CD8-positive, alpha-beta memory T cell (primary cell): Measurements from ENCODE around the gene KCTD21. TPM values are rescaled to one million over a fixed set of nuclear protein-coding genes. Genes with fewer than 3 reads are reported as not detected.

Experiments used
- CTCF ChIA-PET: fragments of 350-600 bp; sonication (Branson Sonifier 250); formaldehyde crosslinking; loops from one replicate; lab custom pipeline; 2021; ENCODE audit warnings: antibody characterized with exemption; lab: Charles Lee
- POLR2A ChIA-PET: fragments of 350-600 bp; sonication (Branson Sonifier 250); formaldehyde crosslinking; loops from one replicate; lab custom pipeline; 2021; ENCODE audit warnings: antibody characterized with exemption; lab: Charles Lee
- DNase-seq, 5 donors: peaks; one replicate each; pipeline versions ENCODE4 v3.0.0 to v3.0.0-alpha.2; 2020 to 2022; ENCODE audit warnings: mixed read lengths in 1 of 5
- H3K27ac ChIP-seq: one replicate; pipeline ENCODE4 v1.7.0; 2013; ENCODE audit warnings: low read depth, mild to moderate bottlenecking, low read length, moderate library complexity
- H3K27me3 ChIP-seq: 2 replicates; pipeline ENCODE4 v1.7.0; 2013; ENCODE audit warnings: low read length, mild to moderate bottlenecking; ENCODE audit not compliant: insufficient read depth, poor library complexity, severe bottlenecking
- H3K36me3 ChIP-seq: 2 replicates; pipeline ENCODE4 v1.7.0; 2013; ENCODE audit warnings: mild to moderate bottlenecking, low read length, moderate library complexity; ENCODE audit not compliant: insufficient read depth
- H3K4me1 ChIP-seq: 2 replicates; pipeline ENCODE4 v1.7.0; 2013; ENCODE audit warnings: mild to moderate bottlenecking, low read length, moderate library complexity; ENCODE audit not compliant: insufficient read depth
- H3K4me3 ChIP-seq: 2 replicates; pipeline ENCODE4 v1.7.0; 2013; ENCODE audit warnings: mild to moderate bottlenecking, low read length
- H3K9me3 ChIP-seq: 2 replicates; pipeline ENCODE4 v1.7.0; 2013; ENCODE audit warnings: mild to moderate bottlenecking, low read length
- H3K27ac Mint-ChIP-seq, 8 donors: one replicate each; pipeline ENCODE4 v1.8.0; 2020 to 2021; ENCODE audit warnings: mixed read lengths in 8 of 8, mild to moderate bottlenecking in 6 of 8, inconsistent platforms in 3 of 8, moderate library complexity in 3 of 8
- H3K27me3 Mint-ChIP-seq, 2 donors: one replicate each; pipeline ENCODE4 v1.8.0; 2020 to 2021; ENCODE audit warnings: mixed read lengths in 2 of 2, mild to moderate bottlenecking in 1 of 2, moderate library complexity in 1 of 2
- H3K36me3 Mint-ChIP-seq, 3 donors: one replicate each; pipeline ENCODE4 v1.8.0; 2020 to 2021; ENCODE audit warnings: mixed read lengths in 3 of 3, inconsistent platforms in 1 of 3, mild to moderate bottlenecking in 1 of 3
- H3K4me1 Mint-ChIP-seq, 3 donors: one replicate each; pipeline ENCODE4 v1.8.0; 2020 to 2021; ENCODE audit warnings: mixed read lengths in 3 of 3, inconsistent platforms in 1 of 3, mild to moderate bottlenecking in 1 of 3
- H3K4me3 Mint-ChIP-seq, 7 donors: one replicate each; pipeline ENCODE4 v1.8.0; 2020 to 2021; ENCODE audit warnings: mixed read lengths in 7 of 7, mild to moderate bottlenecking in 6 of 7, moderate library complexity in 4 of 7, inconsistent platforms in 2 of 7
- H3K9me3 Mint-ChIP-seq, 5 donors: one replicate each; pipeline ENCODE4 v1.8.0; 2020 to 2022; ENCODE audit warnings: mixed read lengths in 5 of 5, mild to moderate bottlenecking in 3 of 5, moderate library complexity in 2 of 5, inconsistent platforms in 1 of 5
- polyA plus RNA-seq: library from polyadenylated mRNA; unstranded; fragments of 300-500 nt; fragmentation: Illumina TruSeq; gene quantifications from one replicate; pipeline ENCODE4 v1.2.3, GENCODE V29; 2021
- total RNA-seq, 2 experiments: library from RNA; stranded (reverse); gene quantifications; one replicate each; pipeline ENCODE4 v1.2.3, GENCODE V29; 2021

The KCTD21 gene
- total and polyA plus RNA-seq, 3 experiments from 2014 or later, result 3.3 to 4.9 (median 4.6) TPM

DNA sequence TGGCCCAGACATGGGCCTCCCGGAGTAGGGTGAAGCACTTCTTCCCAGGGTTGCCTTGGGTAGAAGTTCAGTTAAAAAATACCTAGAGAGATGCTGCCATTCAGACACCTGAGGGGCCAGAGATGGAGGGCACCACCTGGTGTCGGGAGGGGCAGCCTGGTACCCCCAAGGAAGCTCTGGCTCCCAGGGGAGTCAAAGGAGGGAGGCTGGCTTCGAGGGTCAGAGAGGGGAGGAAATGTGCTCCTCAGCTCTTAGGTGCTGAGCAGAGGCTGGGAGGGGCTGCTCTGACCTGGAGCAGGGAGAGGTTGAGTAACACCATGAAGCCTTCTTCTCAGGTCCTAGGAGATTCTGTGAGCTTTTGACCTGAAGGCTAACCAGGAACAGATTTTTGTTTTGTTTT lies 1.4 kb upstream of the KCTD21 start:
- Mint-ChIP-seq H3K27me3 (peaks cover 0 to 1% of the 10 kb centered on the region in 2 donors), H3K27ac (peak overlapping the region; percentile 55 to 99 (median 88)), H3K4me1 (peaks cover 37 to 75% (median 62%) of the 10 kb centered on the region in 3 donors), H3K36me3 (peaks cover 0 to 10% (median 4%) of the 10 kb centered on the region in 3 donors), H3K9me3 (no peaks in the 10 kb centered on the region), H3K4me3 (peak overlapping the region; percentile 96 to 100 (median 99))
- ChIA-PET CTCF (interaction anchor here (1.1 to 2.1 kb wide), 3 partner anchors 11 to 112 kb away, joined by 3 to 5 read pairs (median 4); no protein-coding TSS in a partner anchor), POLR2A (interaction anchor here (3.4 kb wide), 1 partner anchor 13 kb away, joined by 12 read pairs; no protein-coding TSS in a partner anchor)
- peaks cover 38% of the 10 kb centered on the region for H3K4me1 ChIP-seq
- no peaks in the 10 kb centered on the region for H3K9me3 ChIP-seq
- no peaks in the 10 kb centered on the region for H3K27me3 ChIP-seq
- H3K4me3 ChIP-seq, result peak overlapping the region; percentile 97
- no peaks in the 10 kb centered on the region for H3K36me3 ChIP-seq
- H3K27ac ChIP-seq, result no peak overlapping the region
- peak in 1 of 5 donors; percentile 26 for DNase-seq

DNA sequence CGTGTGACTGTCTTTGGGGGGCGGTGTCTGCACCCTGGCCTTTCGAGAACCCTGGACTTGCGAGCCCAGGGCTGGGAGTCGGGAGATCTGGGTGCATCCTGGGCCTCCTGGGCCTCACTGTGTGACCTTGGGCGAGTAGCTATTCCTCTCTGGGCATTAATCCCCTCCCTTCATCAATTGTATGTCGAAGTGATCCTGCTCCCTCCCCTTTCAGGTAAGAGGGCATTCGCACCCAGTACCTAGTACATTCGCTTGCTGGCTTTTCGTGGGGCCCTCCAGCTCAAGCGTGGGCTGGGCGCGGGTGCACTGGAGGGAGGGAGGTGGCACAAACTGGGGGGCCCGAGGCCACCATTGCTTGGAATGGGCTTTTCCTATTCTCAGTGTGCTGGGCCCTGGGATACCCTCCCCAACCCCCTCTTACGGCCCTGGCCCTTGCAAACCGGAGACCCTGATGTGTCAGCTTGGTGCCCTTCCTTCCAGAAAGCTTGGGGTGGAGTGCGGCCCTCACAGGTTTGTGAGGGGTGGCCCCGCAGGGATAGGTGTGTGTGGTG lies 823 bp upstream of the KCTD21 start:
- peak overlapping the region; percentile 96 to 100 (median 99) for H3K4me3 Mint-ChIP-seq
- peaks cover 37 to 69% (median 57%) of the 10 kb centered on the region in 3 donors for H3K4me1 Mint-ChIP-seq
- Histone ChIP-seq H3K36me3 (no peaks in the 10 kb centered on the region), H3K4me1 (peaks cover 38% of the 10 kb centered on the region), H3K4me3 (peak overlapping the region; percentile 97), H3K9me3 (no peaks in the 10 kb centered on the region), H3K27ac (no peak overlapping the region), H3K27me3 (no peaks in the 10 kb centered on the region)
- DNase-seq, result peak in 1 of 5 donors; percentile 39
- CTCF ChIA-PET, result interaction anchor here (1.0 to 2.1 kb wide), 4 partner anchors 12 to 111 kb away, joined by 3 to 5 read pairs (median 4); no protein-coding TSS in a partner anchor
- H3K9me3 Mint-ChIP-seq, result no peaks in the 10 kb centered on the region
- peak overlapping the region; percentile 55 to 100 (median 88) for H3K27ac Mint-ChIP-seq
- H3K27me3 Mint-ChIP-seq, result peaks cover 0 to 1% of the 10 kb centered on the region in 2 donors
- H3K36me3 Mint-ChIP-seq, result peaks cover 0 to 10% (median 0%) of the 10 kb centered on the region in 3 donors
- POLR2A ChIA-PET, result interaction anchor here (1.1 to 3.4 kb wide), 3 partner anchors 13 to 50 kb away, joined by 3 to 12 read pairs (median 7); partner anchors contain the start of gene ALG8

DNA sequence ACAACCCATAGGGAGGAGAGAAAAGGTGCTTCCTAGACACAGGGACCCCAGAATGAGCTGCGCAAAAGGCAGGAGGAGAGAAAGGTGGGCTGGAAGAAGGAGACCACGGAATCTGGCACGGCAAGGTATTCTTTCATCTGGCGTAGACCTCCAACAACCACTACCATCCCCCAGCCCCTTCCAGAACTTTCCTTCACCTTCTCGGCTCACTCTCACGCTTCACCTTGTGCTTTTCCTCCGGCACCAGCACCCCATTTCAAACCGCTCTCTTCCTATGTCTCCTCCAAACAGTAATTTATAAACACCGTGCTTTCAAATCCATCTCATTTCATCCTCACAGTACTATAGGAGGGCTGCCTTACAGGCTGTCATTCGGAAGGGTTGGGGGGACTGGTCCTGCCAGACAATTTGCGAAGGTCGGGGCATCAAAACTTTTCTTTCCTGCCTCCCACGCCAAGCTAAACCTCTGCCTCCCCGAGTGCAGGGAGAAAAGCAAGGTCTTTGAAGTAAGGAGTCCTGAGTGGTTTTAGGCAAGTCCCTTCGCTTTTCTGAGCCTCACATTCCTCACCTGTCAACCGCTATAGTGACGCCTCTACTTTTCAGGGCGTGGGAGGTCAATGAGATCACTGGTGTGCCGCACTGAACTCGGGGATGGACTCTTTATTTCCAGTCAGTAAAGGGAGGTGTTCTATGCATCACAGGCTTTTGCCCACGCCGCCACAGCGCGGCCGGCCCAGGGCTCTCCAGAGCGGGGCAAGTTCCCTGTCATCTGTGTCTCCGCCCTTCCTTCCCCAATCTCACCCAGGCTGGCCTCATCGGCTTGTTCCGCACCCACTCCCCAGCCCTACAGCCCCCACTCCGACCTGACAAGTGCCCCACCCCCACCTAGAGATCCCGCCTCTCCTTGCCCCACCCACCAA lies 800 bp downstream of the KCTD21 start:
- Histone ChIP-seq H3K4me3 (peak overlapping the region; percentile 97), H3K9me3 (no peaks in the 10 kb centered on the region), H3K4me1 (peaks cover 35% of the 10 kb centered on the region), H3K27ac (peak overlapping the region; percentile 72), H3K27me3 (no peaks in the 10 kb centered on the region), H3K36me3 (no peaks in the 10 kb centered on the region)
- POLR2A ChIA-PET, result interaction anchor here (1.1 to 3.4 kb wide), 4 partner anchors 15 to 193 kb away, joined by 3 to 12 read pairs (median 6); partner anchors contain the start of genes ALG8 and INTS4
- peak overlapping the region; percentile 96 to 100 (median 99) for H3K4me3 Mint-ChIP-seq
- H3K36me3 Mint-ChIP-seq, result peaks cover 0 to 13% (median 0%) of the 10 kb centered on the region in 3 donors
- H3K4me1 Mint-ChIP-seq, result peaks cover 32 to 59% (median 45%) of the 10 kb centered on the region in 3 donors
- CTCF ChIA-PET, result interaction anchor here (1.0 to 2.1 kb wide), 4 partner anchors 13 to 193 kb away, joined by 3 to 6 read pairs (median 4); partner anchors contain the start of gene INTS4
- H3K27ac Mint-ChIP-seq, result peak overlapping the region; percentile 85 to 100 (median 98)
- H3K9me3 Mint-ChIP-seq, result no peaks in the 10 kb centered on the region
- peaks cover 0 to 1% of the 10 kb centered on the region in 2 donors for H3K27me3 Mint-ChIP-seq
- DNase-seq, result peak in 3 of 5 donors; percentile 69 to 78 (median 70)

DNA sequence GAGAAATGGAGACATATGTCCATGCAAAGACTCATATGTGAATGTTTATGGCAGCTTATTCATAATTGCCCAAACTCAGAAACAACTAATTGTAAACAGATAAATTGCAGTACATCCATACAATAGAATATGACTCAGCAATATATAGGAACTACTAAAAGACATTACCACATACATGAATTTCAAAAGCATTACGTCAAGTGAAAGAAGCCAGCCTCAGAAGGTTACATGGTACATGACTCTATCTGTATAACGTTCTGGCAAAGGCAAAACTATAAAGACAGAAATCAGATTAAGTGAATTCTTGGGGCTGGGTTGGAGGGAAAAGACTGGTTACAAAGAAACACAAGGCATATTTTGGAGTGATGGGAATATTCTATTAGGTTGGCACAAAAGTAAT lies 7.2 kb downstream of the KCTD21 start:
- Mint-ChIP-seq H3K4me3 (no peak overlapping the region), H3K27ac (peak overlapping the region in 2 of 8 donors; percentile 4 to 38), H3K9me3 (no peaks in the 10 kb centered on the region), H3K4me1 (peaks cover 0 to 11% (median 5%) of the 10 kb centered on the region in 3 donors), H3K36me3 (peaks cover 2 to 18% (median 11%) of the 10 kb centered on the region in 3 donors), H3K27me3 (no peaks in the 10 kb centered on the region)
- ChIA-PET CTCF (no interaction called here), POLR2A (no interaction called here)
- Histone ChIP-seq H3K27ac (no peak overlapping the region), H3K27me3 (no peaks in the 10 kb centered on the region), H3K4me3 (no peak overlapping the region), H3K4me1 (no peaks in the 10 kb centered on the region), H3K36me3 (no peaks in the 10 kb centered on the region), H3K9me3 (no peaks in the 10 kb centered on the region)
- DNase-seq, result no peak

DNA sequence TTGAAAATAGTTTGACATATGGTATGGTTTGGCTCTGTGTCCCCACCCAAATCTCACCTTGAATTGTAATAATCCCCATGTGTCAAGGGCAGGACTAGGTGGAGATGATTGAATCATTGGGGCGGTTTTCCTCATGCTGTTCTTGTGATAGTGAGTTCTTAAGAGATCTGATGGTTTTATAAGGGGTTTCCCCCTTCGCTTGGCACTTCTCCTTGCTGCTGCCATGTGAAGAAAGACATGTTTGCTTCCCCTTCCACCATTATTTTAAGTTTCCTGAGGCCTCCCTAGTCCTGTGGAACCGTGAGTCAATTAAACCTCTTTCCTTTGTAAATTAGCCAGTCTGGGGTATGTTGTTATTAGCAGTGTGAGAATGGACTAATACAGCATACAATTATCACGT lies 7.7 kb downstream of the KCTD21 start:
- Mint-ChIP-seq H3K27me3 (no peaks in the 10 kb centered on the region), H3K4me3 (no peak overlapping the region), H3K9me3 (no peaks in the 10 kb centered on the region), H3K4me1 (peaks cover 0 to 11% (median 5%) of the 10 kb centered on the region in 3 donors), H3K27ac (peak overlapping the region in 2 of 8 donors; percentile 4 to 73), H3K36me3 (peaks cover 4 to 18% (median 14%) of the 10 kb centered on the region in 3 donors)
- CTCF ChIA-PET, result no interaction called here
- no peaks in the 10 kb centered on the region for H3K9me3 ChIP-seq
- H3K4me3 ChIP-seq, result no peak overlapping the region
- H3K36me3 ChIP-seq, result no peaks in the 10 kb centered on the region
- no peak overlapping the region for H3K27ac ChIP-seq
- no peaks in the 10 kb centered on the region for H3K27me3 ChIP-seq
- DNase-seq, result peak in 1 of 5 donors; percentile 1
- H3K4me1 ChIP-seq, result no peaks in the 10 kb centered on the region
- POLR2A ChIA-PET, result no interaction called here

DNA sequence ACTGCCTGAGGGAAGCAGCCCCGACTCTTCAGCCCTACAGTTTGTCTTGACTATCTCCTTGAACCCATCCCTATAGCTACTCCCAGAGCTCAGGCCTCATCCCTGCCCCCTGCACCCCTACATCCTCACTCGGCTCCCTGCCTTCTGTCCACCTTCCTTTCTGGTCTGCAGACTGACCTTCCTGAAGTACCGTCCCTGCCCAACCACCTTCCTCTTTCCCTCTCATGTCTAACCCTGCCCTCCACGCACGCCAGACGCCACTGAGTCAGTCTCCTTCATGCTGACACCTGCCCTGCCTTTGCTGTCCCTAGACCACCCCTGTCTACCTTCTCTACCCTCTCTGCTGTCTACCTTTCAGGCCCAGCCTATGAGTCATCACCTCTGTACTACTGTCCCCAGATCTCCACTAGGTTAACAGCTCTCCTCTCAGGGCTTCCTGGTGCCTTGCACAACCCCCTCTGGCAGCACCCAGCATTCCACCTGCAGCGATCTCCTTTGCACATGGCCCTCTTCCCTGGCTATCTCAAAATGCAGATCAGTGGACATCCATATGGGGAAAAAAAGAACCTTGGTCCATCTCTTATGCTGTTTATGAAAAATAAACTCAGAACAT lies 8.9 kb downstream of the KCTD21 start:
- Histone ChIP-seq H3K4me1 (no peaks in the 10 kb centered on the region), H3K27me3 (no peaks in the 10 kb centered on the region), H3K27ac (no peak overlapping the region), H3K4me3 (no peak overlapping the region), H3K9me3 (no peaks in the 10 kb centered on the region), H3K36me3 (no peaks in the 10 kb centered on the region)
- peaks cover 6 to 20% (median 14%) of the 10 kb centered on the region in 3 donors for H3K36me3 Mint-ChIP-seq
- H3K9me3 Mint-ChIP-seq, result no peaks in the 10 kb centered on the region
- peaks cover 0 to 11% (median 5%) of the 10 kb centered on the region in 3 donors for H3K4me1 Mint-ChIP-seq
- H3K27ac Mint-ChIP-seq, result peak overlapping the region in 2 of 8 donors; percentile 13 to 48
- H3K4me3 Mint-ChIP-seq, result no peak overlapping the region
- CTCF ChIA-PET, result interaction anchor here (0.5 kb wide), 1 partner anchor 32 kb away, joined by 3 read pairs; no protein-coding TSS in a partner anchor
- POLR2A ChIA-PET, result no interaction called here
- H3K27me3 Mint-ChIP-seq, result no peaks in the 10 kb centered on the region
- peak in 1 of 5 donors; percentile 35 for DNase-seq

DNA sequence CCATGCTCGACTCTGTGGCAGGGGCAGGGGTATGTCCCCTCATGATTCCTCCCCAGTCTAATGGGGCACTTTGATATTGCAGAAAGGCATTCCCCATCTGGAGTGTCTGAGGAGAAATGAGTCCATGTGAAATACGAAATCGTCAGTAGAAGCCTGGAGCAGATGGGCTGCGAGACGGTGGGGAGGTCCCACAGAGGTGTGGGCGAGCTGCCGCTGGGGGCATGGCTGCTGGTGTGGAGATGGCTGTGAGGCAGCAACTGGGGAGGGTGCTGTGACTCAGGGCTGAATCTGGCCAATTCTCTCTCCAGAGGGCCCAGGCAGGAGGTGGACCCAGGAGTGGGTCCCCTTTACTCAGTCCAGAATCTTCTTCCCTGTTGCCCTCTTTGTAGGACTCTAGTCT lies 11.2 kb downstream of the KCTD21 start:
- CTCF ChIA-PET, result no interaction called here
- H3K4me1 Mint-ChIP-seq, result peaks cover 0 to 11% (median 0%) of the 10 kb centered on the region in 3 donors
- Histone ChIP-seq H3K27ac (no peak overlapping the region), H3K4me1 (no peaks in the 10 kb centered on the region), H3K4me3 (no peak overlapping the region), H3K36me3 (no peaks in the 10 kb centered on the region), H3K9me3 (no peaks in the 10 kb centered on the region), H3K27me3 (no peaks in the 10 kb centered on the region)
- POLR2A ChIA-PET, result no interaction called here
- no peaks in the 10 kb centered on the region for H3K9me3 Mint-ChIP-seq
- H3K36me3 Mint-ChIP-seq, result peaks cover 14 to 38% (median 23%) of the 10 kb centered on the region in 3 donors
- no peak overlapping the region for H3K27ac Mint-ChIP-seq
- peak in 1 of 5 donors; percentile 32 for DNase-seq
- H3K4me3 Mint-ChIP-seq, result no peak overlapping the region
- H3K27me3 Mint-ChIP-seq, result no peaks in the 10 kb centered on the region
